ENCODE measurements around the gene PTPRN2. TPM values are rescaled to one million over a fixed set of nuclear protein-coding genes. Genes with fewer than 3 reads are reported as not detected.

The PTPRN2 gene
- total and polyA plus RNA-seq, 4 experiments from 2014 or later = 1.7 to 2.6 (median 1.9) TPM

DNA sequence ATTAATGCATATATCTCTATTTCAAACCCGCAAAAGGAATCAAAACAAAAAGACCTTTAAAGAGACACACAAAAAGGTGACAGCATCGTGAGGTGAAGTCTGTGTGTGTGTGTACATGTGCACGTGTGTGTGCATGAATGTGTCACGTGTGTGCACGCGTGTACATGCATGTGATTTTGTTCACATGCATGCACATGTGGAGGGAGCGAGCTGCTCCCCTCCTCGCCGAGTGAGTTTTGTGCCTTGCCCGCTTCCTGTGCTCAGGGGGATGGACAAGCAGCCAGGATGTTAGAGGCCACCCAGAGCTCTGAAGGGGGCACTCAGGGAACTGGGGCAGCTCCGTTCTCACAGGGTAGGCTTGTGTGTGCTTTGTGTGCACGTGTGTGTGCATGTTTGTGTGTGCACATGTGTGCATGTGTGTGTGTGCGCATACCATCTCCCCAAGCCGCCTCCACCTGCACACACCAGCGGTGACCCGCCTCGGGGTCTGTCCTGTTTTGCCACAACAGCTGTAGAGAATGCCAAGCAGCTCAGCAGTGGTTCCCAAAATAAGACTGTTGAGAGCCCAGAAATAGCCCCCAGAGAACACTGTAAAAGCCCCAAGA is 191.2 kb downstream of the PTPRN2 start:
- peaks cover 0 to 12% (median 7%) of the 10 kb centered on the region in 8 donors for H3K9me3 Mint-ChIP-seq

DNA sequence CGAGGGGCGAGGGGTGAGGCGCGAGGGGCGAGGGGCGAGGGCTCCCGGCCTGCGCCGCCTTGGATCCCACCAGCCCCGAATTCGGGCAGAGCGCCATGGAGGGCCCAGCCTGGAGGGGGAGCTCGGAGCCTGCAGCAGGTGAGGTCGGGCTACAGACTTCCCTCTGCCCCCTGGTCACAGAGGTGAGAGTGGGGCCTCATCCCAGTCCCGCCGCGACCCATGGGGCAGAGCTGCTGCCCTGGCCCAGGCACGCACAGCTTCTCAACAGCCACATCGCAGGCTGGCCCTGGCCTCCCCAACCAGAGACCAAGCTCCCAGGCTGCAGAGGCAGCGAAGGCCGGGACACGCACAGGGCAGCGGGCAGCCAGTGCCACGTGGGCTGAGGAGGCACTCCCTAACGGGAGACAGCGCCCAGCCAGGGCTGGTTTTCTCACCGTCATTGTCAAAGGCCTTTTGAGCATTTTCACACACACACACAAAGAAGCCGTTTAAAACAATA is 191.8 kb downstream of the PTPRN2 start:
- Histone ChIP-seq H3K4me1 (ENCODE audit: insufficient read depth, low read length) (no peaks in the 10 kb centered on the region), H3K4me3 (ENCODE audit: low read length in 2 of 2) (no peak overlapping the region), H3K27me3 (ENCODE audit: insufficient read depth, low read length) (no peaks in the 10 kb centered on the region), H3K36me3 (ENCODE audit: insufficient read depth, low read length) (no peaks in the 10 kb centered on the region), H3K9me3 (ENCODE audit: control insufficient read depth in 1 of 2, low read length in 2 of 2) (no peaks in the 10 kb centered on the region), H3K27ac (ENCODE audit: low read depth, low read length) (no peak overlapping the region)
- H3K9me3 Mint-ChIP-seq = peaks cover 0 to 12% (median 7%) of the 10 kb centered on the region in 8 donors
- no peak for DNase-seq
- CTCF ChIA-PET (ENCODE audit: partially characterized antibody) = no interaction called here
- H3K4me3 Mint-ChIP-seq = no peak overlapping the region
- H3K27ac Mint-ChIP-seq = no peak overlapping the region
- POLR2A ChIA-PET (ENCODE audit: partially characterized antibody) = no interaction called here
- H3K4me1 Mint-ChIP-seq = no peaks in the 10 kb centered on the region
- H3K27me3 Mint-ChIP-seq = peaks cover 2 to 5% of the 10 kb centered on the region in 2 donors
- intact Hi-C loops (cut with micrococcal nuclease) = no loop called here
- no peaks in the 10 kb centered on the region for H3K36me3 Mint-ChIP-seq

More for the DNA sequence above, 191.2 kb downstream of the PTPRN2 start:
- no peaks in the 10 kb centered on the region for H3K4me1 ChIP-seq (ENCODE audit: insufficient read depth, low read length)
- H3K4me3 ChIP-seq (ENCODE audit: low read length in 2 of 2) = no peak overlapping the region
- ChIA-PET POLR2A (ENCODE audit: partially characterized antibody) (no interaction called here), CTCF (ENCODE audit: partially characterized antibody) (interaction anchor here (2.8 kb wide), 1 partner anchor 580 kb away, joined by 9 read pairs; no protein-coding TSS in a partner anchor)
- no peak overlapping the region for H3K27ac ChIP-seq (ENCODE audit: low read depth, low read length)
- Mint-ChIP-seq H3K27me3 (peaks cover 1 to 3% of the 10 kb centered on the region in 2 donors), H3K36me3 (no peaks in the 10 kb centered on the region), H3K27ac (no peak overlapping the region), H3K4me3 (no peak overlapping the region), H3K4me1 (no peaks in the 10 kb centered on the region)
- DNase-seq = no peak
- H3K9me3 ChIP-seq (ENCODE audit: control insufficient read depth in 1 of 2, low read length in 2 of 2) = no peaks in the 10 kb centered on the region
- intact Hi-C loops (cut with micrococcal nuclease) = no loop called here
- no peaks in the 10 kb centered on the region for H3K36me3 ChIP-seq (ENCODE audit: insufficient read depth, low read length)
- H3K27me3 ChIP-seq (ENCODE audit: insufficient read depth, low read length) = no peaks in the 10 kb centered on the region

DNA sequence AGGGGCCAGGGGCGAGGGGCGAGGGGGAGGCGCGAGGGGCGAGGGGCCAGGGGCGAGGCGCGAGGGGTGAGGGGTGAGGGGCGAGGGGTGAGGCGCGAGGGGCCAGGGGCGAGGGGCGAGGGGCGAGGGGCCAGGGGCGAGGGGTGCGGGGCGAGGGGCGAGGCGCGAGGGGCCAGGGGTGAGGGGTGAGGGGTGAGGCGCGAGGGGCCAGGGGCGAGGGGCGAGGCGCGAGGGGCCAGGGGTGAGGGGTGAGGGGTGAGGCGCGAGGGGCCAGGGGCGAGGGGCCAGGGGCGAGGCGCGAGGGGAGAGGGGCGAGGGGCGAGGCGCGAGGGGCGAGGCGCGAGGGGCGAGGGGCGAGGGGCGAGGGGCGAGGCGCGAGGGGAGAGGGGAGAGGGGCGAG is 192.3 kb downstream of the PTPRN2 start:
- Histone ChIP-seq H3K27me3 (ENCODE audit: insufficient read depth, low read length) (no peaks in the 10 kb centered on the region), H3K9me3 (ENCODE audit: control insufficient read depth in 1 of 2, low read length in 2 of 2) (no peaks in the 10 kb centered on the region), H3K4me3 (ENCODE audit: low read length in 2 of 2) (no peak overlapping the region), H3K36me3 (ENCODE audit: insufficient read depth, low read length) (no peaks in the 10 kb centered on the region), H3K27ac (ENCODE audit: low read depth, low read length) (no peak overlapping the region), H3K4me1 (ENCODE audit: insufficient read depth, low read length) (no peaks in the 10 kb centered on the region)
- ChIA-PET CTCF (ENCODE audit: partially characterized antibody) (no interaction called here), POLR2A (ENCODE audit: partially characterized antibody) (no interaction called here)
- DNase-seq = no peak
- Mint-ChIP-seq H3K4me1 (no peaks in the 10 kb centered on the region), H3K27ac (no peak overlapping the region), H3K9me3 (peaks cover 0 to 12% (median 7%) of the 10 kb centered on the region in 8 donors), H3K27me3 (peaks cover 2 to 5% of the 10 kb centered on the region in 2 donors), H3K4me3 (no peak overlapping the region), H3K36me3 (no peaks in the 10 kb centered on the region)
- intact Hi-C loops (cut with micrococcal nuclease) = no loop called here

DNA sequence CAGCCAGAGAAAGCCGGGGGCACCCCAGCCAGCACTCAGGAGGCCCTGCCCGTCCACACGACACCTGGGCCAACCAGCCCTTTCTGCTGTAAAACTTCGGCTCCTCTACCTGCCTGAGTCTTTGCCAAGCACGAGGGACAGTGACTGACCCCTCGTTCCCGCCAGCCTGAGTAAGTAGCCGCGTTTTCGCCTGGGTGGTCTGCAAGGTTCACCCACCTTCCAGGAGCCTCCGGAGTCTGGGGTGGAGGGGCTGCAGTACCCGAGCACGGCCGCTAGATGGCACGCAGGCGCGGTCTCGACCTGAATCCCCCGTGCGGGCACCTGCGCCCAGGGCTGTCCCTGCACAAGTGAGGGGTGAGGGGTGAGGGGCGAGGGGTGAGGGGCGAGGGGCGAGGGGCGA is 192.7 kb downstream of the PTPRN2 start:
- ChIA-PET POLR2A (ENCODE audit: partially characterized antibody) (no interaction called here), CTCF (ENCODE audit: partially characterized antibody) (interaction anchor here (1.1 kb wide), 1 partner anchor 582 kb away, joined by 9 read pairs; no protein-coding TSS in a partner anchor)
- no peaks in the 10 kb centered on the region for H3K36me3 Mint-ChIP-seq
- Histone ChIP-seq H3K4me1 (ENCODE audit: insufficient read depth, low read length) (no peaks in the 10 kb centered on the region), H3K36me3 (ENCODE audit: insufficient read depth, low read length) (no peaks in the 10 kb centered on the region), H3K4me3 (ENCODE audit: low read length in 2 of 2) (no peak overlapping the region), H3K27ac (ENCODE audit: low read depth, low read length) (no peak overlapping the region), H3K9me3 (ENCODE audit: control insufficient read depth in 1 of 2, low read length in 2 of 2) (no peaks in the 10 kb centered on the region), H3K27me3 (ENCODE audit: insufficient read depth, low read length) (no peaks in the 10 kb centered on the region)
- no peaks in the 10 kb centered on the region for H3K4me1 Mint-ChIP-seq
- H3K27me3 Mint-ChIP-seq = peaks cover 2 to 5% of the 10 kb centered on the region in 2 donors
- DNase-seq = peak in 2 of 5 donors; percentile 6 to 22
- no peak overlapping the region for H3K27ac Mint-ChIP-seq
- peaks cover 0 to 12% (median 7%) of the 10 kb centered on the region in 8 donors for H3K9me3 Mint-ChIP-seq
- intact Hi-C loops (cut with micrococcal nuclease) = no loop called here
- H3K4me3 Mint-ChIP-seq = no peak overlapping the region

DNA sequence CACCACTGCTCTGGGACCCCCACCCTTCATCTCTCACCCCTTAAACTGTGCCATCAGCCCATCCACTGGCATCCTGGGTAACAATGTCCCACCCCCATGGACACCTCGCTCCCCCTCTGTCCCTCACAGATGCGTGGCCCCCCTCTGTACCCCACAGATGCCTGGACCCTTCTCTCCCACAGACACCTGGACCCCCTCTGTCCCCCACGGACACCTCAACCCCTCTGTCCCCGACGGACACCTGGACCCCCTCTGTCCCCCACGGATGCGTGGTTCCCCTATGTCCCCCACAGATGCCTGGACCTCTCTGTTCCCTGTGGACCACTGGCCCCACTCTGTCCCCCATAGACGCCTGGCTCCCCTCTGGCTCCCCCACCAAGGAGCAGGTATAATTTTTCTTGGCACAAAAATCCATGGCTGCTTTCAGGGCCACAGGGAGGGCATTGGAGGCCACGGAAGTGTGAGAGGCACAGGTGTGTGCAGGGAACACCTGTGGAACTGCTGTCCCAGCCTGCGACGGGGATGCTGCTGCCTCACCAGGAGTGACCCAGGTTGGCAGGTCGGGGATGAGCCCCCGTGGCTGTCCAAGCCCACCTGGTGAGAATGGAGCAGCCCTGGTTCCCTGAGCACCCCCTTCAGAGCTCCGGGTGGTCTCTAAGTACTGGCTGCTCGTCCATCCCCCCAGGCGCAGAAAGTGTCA is 193.5 kb downstream of the PTPRN2 start:
- Histone ChIP-seq H3K36me3 (ENCODE audit: insufficient read depth, low read length) (no peaks in the 10 kb centered on the region), H3K4me1 (ENCODE audit: insufficient read depth, low read length) (no peaks in the 10 kb centered on the region), H3K9me3 (ENCODE audit: control insufficient read depth in 1 of 2, low read length in 2 of 2) (no peaks in the 10 kb centered on the region), H3K4me3 (ENCODE audit: low read length in 2 of 2) (no peak overlapping the region), H3K27me3 (ENCODE audit: insufficient read depth, low read length) (no peaks in the 10 kb centered on the region), H3K27ac (ENCODE audit: low read depth, low read length) (no peak overlapping the region)
- Mint-ChIP-seq H3K4me1 (no peaks in the 10 kb centered on the region), H3K36me3 (no peaks in the 10 kb centered on the region), H3K27me3 (peaks cover 2 to 3% of the 10 kb centered on the region in 2 donors), H3K27ac (no peak overlapping the region), H3K9me3 (peaks cover 0 to 12% (median 7%) of the 10 kb centered on the region in 8 donors), H3K4me3 (no peak overlapping the region)
- ChIA-PET POLR2A (ENCODE audit: partially characterized antibody) (no interaction called here), CTCF (ENCODE audit: partially characterized antibody) (interaction anchor here (0.6 to 1.1 kb wide), 2 partner anchors 582 to 583 kb away, joined by 3 to 9 read pairs; no protein-coding TSS in a partner anchor)
- intact Hi-C loops (cut with micrococcal nuclease) = no loop called here
- no peak for DNase-seq

DNA sequence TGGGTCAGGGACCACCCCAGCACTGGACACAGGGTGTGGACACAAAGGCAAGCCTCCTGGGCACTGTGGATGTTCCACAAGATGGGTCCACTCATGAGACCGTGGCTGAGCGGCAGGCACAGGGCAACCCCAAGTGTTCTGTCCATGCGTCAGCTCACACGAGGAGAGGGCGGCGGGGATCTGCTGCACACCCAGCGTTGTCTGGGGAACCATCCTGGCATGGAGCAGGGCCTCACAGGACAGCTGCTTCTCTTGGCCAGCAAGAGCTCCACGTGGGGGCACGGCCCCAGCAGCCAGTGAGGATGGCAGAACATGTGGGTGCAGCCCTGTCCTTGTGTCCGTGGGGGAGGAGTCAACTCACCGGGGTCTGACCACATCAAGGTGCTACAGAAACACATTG is 195.4 kb downstream of the PTPRN2 start:
- H3K9me3 Mint-ChIP-seq = no peaks in the 10 kb centered on the region
- DNase-seq = no peak
- no peak overlapping the region for H3K4me3 Mint-ChIP-seq
- no peaks in the 10 kb centered on the region for H3K4me1 Mint-ChIP-seq
- no peak overlapping the region for H3K4me3 ChIP-seq (ENCODE audit: low read length in 2 of 2)
- intact Hi-C loops (cut with micrococcal nuclease) = no loop called here
- peaks cover 2 to 3% of the 10 kb centered on the region in 2 donors for H3K27me3 Mint-ChIP-seq
- POLR2A ChIA-PET (ENCODE audit: partially characterized antibody) = no interaction called here
- H3K27ac ChIP-seq (ENCODE audit: low read depth, low read length) = no peak overlapping the region
- H3K27ac Mint-ChIP-seq = no peak overlapping the region
- H3K36me3 Mint-ChIP-seq = no peaks in the 10 kb centered on the region
- H3K36me3 ChIP-seq (ENCODE audit: insufficient read depth, low read length) = no peaks in the 10 kb centered on the region
- H3K27me3 ChIP-seq (ENCODE audit: insufficient read depth, low read length) = no peaks in the 10 kb centered on the region
- H3K4me1 ChIP-seq (ENCODE audit: insufficient read depth, low read length) = no peaks in the 10 kb centered on the region
- H3K9me3 ChIP-seq (ENCODE audit: control insufficient read depth in 1 of 2, low read length in 2 of 2) = no peaks in the 10 kb centered on the region
- CTCF ChIA-PET (ENCODE audit: partially characterized antibody) = no interaction called here

DNA sequence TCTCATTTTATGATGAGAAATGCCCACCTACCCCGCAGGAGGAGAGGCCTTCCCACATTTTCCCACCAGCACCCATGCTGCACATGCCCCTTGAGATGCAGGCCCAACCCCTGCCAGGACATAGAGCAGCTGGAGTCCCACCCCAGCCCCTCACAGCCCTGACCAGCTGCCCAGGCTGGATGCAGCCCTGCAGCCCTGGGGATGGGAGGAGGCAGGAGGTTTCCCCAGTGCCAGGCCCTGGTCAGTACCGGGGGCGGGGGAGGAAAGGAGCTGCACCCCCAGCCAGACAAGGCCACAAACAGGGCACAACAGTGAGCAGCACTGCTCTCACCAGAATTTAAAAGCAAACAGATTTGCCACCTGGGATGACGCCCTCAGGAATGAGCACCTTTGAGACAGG is 196.1 kb downstream of the PTPRN2 start:
- no peaks in the 10 kb centered on the region for H3K9me3 Mint-ChIP-seq
- ChIA-PET POLR2A (ENCODE audit: partially characterized antibody) (no interaction called here), CTCF (ENCODE audit: partially characterized antibody) (no interaction called here)
- no peaks in the 10 kb centered on the region for H3K4me1 ChIP-seq (ENCODE audit: insufficient read depth, low read length)
- no peaks in the 10 kb centered on the region for H3K9me3 ChIP-seq (ENCODE audit: control insufficient read depth in 1 of 2, low read length in 2 of 2)
- no peak for DNase-seq
- no peaks in the 10 kb centered on the region for H3K36me3 ChIP-seq (ENCODE audit: insufficient read depth, low read length)
- no peak overlapping the region for H3K27ac ChIP-seq (ENCODE audit: low read depth, low read length)
- H3K27me3 Mint-ChIP-seq = peaks cover 3 to 4% of the 10 kb centered on the region in 2 donors
- H3K36me3 Mint-ChIP-seq = no peaks in the 10 kb centered on the region
- no peak overlapping the region for H3K27ac Mint-ChIP-seq
- no peak overlapping the region for H3K4me3 ChIP-seq (ENCODE audit: low read length in 2 of 2)
- no peaks in the 10 kb centered on the region for H3K27me3 ChIP-seq (ENCODE audit: insufficient read depth, low read length)
- H3K4me1 Mint-ChIP-seq = no peaks in the 10 kb centered on the region
- intact Hi-C loops (cut with micrococcal nuclease) = no loop called here
- H3K4me3 Mint-ChIP-seq = no peak overlapping the region

Measured in CD4-positive, alpha-beta memory T cell (primary cell).